ENCODE data around the gene NUDT17. TPM values are rescaled to one million over a fixed set of nuclear protein-coding genes. Genes with fewer than 3 reads are reported as not detected.
A peak's percentile ranks its signal among the peaks of the same experiment; 100 is the strongest.

NUDT17 gene
- total RNA-seq, 1 experiment from 2014 or later = 4.0 TPM

DNA sequence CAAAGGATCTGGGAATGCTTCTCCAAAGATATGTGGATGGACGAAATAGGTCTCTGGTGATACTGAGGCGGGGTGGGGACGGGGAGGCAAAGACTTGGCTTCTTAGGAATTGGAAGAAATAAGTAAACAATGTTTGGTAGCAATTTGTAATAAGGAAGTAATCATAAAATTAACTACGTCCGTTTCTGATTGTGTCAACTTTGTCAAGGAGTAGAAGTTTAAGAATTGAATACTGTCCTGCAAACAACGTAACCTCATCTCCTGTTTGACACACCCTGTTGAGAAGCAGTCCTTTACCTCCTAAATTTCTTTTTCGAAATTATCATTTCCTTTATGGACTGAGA lies 21.0 kb upstream of the NUDT17 start:
- Mint-ChIP-seq H3K9me3 (no peaks in the 10 kb centered on the region; a peak in 1 of 5 replicates), H3K36me3 (ENCODE audit: insufficient read depth in 1 of 3, low read depth in 3 of 3) (peaks cover 26 to 37% (median 37%) of the 10 kb centered on the region in 3 experiments), H3K4me1 (peaks cover 7% of the 10 kb centered on the region in 2 experiments; a peak in 3 of 4 replicates), H3K27ac (peak overlapping the region; percentile 99), H3K4me3 (peak overlapping the region; percentile 98 to 99), H3K27me3 (ENCODE audit: low read depth) (peaks cover 4% of the 10 kb centered on the region)
- peaks cover 7% of the 10 kb centered on the region for H3K23me2 ChIP-seq (ENCODE audit: insufficient read length, low read depth, low read length, poor library complexity, severe bottlenecking)
- no peak overlapping the region for H3K4ac ChIP-seq (ENCODE audit: low read depth, low read length)
- no peaks in the 10 kb centered on the region for H4K20me1 ChIP-seq (ENCODE audit: control insufficient read depth, insufficient read depth, insufficient read length)
- peak overlapping the region; percentile 24 for H2AFZ ChIP-seq (ENCODE audit: low read length)
- H3K9me3 ChIP-seq (ENCODE audit: control insufficient read depth, low read depth, low read length) = no peaks in the 10 kb centered on the region
- peak overlapping the region; percentile 70 for H2BK5ac ChIP-seq (ENCODE audit: insufficient read length, low read length)
- peak overlapping the region; percentile 81 for H3K4me2 ChIP-seq (ENCODE audit: insufficient read depth, insufficient read length, low read length)
- no peak overlapping the region for H2BK120ac ChIP-seq (ENCODE audit: low read depth, low read length, poor library complexity, severe bottlenecking)
- peak overlapping the region; percentile 95; the same call in 1 of the 2 replicates for H3K14ac ChIP-seq (ENCODE audit: insufficient read depth, low read length)
- peak overlapping the region; percentile 40 for H3K27ac ChIP-seq (ENCODE audit: insufficient read length, low read depth, low read length)
- H2AK5ac ChIP-seq (ENCODE audit: insufficient read length, low read length) = no peak overlapping the region
- TF ChIP-seq, protein P1, sequence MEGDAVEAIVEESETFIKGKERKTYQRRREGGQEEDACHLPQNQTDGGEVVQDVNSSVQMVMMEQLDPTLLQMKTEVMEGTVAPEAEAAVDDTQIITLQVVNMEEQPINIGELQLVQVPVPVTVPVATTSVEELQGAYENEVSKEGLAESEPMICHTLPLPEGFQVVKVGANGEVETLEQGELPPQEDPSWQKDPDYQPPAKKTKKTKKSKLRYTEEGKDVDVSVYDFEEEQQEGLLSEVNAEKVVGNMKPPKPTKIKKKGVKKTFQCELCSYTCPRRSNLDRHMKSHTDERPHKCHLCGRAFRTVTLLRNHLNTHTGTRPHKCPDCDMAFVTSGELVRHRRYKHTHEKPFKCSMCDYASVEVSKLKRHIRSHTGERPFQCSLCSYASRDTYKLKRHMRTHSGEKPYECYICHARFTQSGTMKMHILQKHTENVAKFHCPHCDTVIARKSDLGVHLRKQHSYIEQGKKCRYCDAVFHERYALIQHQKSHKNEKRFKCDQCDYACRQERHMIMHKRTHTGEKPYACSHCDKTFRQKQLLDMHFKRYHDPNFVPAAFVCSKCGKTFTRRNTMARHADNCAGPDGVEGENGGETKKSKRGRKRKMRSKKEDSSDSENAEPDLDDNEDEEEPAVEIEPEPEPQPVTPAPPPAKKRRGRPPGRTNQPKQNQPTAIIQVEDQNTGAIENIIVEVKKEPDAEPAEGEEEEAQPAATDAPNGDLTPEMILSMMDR (conservative IDR thresholded peaks at IDR 0.05) = no peak
- peak overlapping the region; percentile 29 for H4K5ac ChIP-seq (ENCODE audit: insufficient read length, low read depth, low read length)
- peak overlapping the region; percentile 96 for H4K8ac ChIP-seq (replicated peaks; ENCODE audit: insufficient read length, low read depth, low read length)
- H3K79me1 ChIP-seq (ENCODE audit: insufficient read depth, low read depth, low read length, poor library complexity, severe bottlenecking) = peaks cover 3% of the 10 kb centered on the region
- H3K56ac ChIP-seq (ENCODE audit: insufficient read length, low read depth, low read length) = peak overlapping the region; percentile 29
- no peak overlapping the region for H4K91ac ChIP-seq (ENCODE audit: insufficient read length, low read depth, low read length)
- H3K27me3 ChIP-seq (ENCODE audit: insufficient read depth, low read length) = no peaks in the 10 kb centered on the region
- H2BK12ac ChIP-seq (ENCODE audit: insufficient read length, low read depth, low read length) = no peak overlapping the region
- H3T11ph ChIP-seq (ENCODE audit: low read length) = no peak overlapping the region
- no peaks in the 10 kb centered on the region for H3K4me1 ChIP-seq (ENCODE audit: insufficient read depth, low read length)
- no peak overlapping the region for H2BK15ac ChIP-seq (ENCODE audit: low read depth, low read length)
- H3K79me2 ChIP-seq (ENCODE audit: insufficient read depth, low read length) = peaks cover 3% of the 10 kb centered on the region; the same call in 1 of the 2 replicates
- H3K23ac ChIP-seq (ENCODE audit: insufficient read length, low read depth, low read length) = no peak overlapping the region
- H3K18ac ChIP-seq (ENCODE audit: insufficient read length, low read depth, low read length) = no peak overlapping the region
- WGBS (ENCODE audit: extremely low coverage, insufficient read length, low lambda C conversion rate) = no CpG with 5 or more reads among the region's 7 CpGs
- peak overlapping the region; percentile 97 for H3K9ac ChIP-seq (ENCODE audit: extremely low read depth, insufficient read length, low read length)
- DNase-seq = no peak
- H2BK20ac ChIP-seq (ENCODE audit: low read depth, low read length, poor library complexity, severe bottlenecking) = no peak overlapping the region
